Kidney tubule cell (primary cell): ENCODE data around the gene EFCAB9.
"Not testable (repeated sequence)": the region's sequence is repeated elsewhere in the genome, so short reads cannot be mapped to it uniquely, and the experiment has no call there.

Source experiments
- DNase-seq: peaks from one replicate; pipeline ENCODE4 v3.0.0-alpha.2; 2018; ENCODE audit warnings: low spot score

The EFCAB9 gene

DNA sequence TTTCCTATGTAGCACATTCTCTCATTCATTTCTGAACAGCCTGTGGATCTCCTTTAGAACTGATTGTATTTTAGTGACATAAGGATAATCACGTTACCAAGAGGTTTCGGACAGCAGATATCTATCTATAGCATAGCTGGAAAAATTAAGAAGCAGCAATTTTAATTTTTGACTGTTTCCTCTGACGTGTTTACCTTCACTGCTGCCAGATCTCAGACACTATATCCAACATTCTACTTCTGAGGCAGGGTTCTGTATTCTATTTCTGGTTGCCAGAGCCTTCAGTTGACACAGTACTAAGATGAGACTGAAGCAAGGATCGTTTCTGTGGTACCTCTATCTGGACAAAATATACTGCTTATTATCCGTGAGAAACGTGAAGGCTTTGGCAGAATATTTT is at the start of gene EFCAB9:
TSS of gene EFCAB9 (plus strand) at position 301 of the 400 bp plus-strand sequence. CDS start at position 302, 1 bp downstream.
- no peak for DNase-seq

DNA sequence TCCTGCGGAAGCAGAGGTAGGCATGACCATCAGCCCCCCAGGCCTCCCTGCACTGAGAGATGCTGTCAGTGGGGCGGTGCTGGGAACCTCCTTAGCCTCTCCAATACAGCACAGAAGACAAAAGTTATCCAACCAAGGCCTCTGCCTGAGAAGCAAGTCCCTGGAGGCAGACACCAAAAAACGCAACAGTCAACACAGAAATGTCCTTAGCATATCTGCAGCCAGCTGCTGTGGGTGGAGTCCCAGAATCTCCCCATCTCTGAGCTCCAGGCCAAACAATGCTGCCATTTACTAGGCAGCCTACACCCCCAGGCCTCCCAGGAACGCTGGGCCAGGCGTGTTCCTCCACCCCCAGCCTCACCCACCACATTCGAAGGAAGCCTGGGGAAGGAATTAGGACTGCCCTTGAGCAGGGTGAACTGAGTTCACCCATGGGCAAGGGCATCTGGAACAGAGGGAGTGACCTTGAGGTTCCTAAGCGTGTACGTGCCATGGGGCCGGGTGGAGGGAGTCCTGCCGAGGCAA is 49.6 kb upstream of the EFCAB9 start:
- DNase-seq = no peak

DNA sequence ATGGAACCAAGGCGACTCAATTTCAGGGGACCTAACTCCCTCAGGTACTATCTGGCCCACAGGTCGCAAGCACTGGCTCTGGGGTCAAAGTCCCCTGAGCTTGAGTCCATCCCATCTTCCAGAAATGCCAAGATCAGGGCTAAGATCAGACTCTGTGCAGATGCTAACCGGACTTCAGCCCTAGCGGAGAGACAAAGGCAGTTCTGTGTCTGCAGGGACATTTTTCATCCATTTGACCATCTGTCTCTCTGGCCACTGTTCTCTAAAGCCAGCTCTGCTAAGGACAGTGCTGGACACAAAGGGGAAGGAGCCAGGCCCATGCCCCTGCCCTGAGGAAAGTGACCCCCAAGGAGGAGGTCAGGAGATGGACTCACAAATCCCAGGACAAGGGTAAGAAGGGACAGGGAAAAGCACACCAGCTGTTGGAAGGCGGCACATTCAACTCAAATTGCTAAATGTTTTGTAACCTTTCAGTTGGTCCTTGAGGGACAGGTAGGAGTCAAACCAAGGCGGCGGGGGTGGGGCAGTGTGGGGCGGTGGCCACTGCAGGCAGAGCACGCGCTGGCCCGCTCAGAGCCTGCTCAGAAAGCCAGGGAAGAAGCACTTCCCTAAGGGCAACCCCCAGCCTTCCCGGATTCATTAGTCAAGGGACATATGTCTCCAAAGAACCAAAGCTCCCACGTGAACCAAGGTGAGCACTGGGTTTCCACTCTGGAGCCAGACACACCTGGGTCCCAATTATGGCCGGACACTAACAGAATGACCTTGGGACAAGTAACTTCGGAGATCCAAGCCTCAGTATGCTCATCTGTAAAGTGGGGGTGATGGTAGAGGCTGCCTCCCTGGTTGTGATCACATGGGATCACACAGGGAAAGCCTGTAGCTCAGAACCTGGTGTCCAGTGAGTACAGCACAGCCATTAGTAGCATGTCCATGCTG is 48.8 kb upstream of the EFCAB9 start:
- no peak for DNase-seq

DNA sequence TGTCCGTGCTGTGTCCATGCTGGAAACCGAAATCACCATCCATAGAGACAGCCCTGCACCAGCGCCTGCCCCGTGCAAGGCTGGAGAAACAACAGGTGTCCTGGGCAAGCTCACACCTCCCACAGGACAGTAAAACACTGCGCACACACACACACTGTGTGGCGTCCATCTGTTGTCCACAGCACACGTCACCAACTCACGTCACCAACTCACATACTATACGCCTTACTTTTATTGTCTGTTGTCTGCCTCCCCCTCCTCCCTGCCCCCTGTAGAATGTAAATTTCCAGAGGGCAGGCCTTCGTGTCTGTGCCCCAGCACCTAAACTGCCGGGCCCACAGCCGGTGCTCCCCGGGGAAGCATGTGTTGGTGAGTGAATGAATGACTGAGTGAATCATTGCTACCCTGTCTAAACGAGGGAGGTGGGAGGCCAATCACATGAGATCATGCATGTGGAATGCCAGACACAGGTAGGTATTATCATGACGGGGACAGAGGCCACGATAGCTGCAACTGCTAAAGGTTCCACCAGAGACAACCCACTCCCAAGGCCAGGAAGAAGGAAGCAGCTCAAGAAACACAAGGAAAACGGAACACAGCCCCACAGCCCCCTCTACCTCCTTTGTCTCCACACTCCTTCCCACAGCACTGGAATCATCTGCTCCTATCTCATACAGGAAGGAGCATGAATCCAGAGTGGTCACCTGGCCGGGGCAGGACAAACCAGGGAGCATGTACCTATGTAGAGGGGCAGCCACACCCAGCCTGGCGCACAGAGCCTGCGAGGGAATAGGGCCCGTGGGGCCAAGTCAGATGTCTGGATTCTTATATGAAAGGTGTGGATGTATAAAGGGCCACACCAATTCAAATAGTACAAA is 47.9 kb upstream of the EFCAB9 start:
- peak; percentile 81 for DNase-seq

DNA sequence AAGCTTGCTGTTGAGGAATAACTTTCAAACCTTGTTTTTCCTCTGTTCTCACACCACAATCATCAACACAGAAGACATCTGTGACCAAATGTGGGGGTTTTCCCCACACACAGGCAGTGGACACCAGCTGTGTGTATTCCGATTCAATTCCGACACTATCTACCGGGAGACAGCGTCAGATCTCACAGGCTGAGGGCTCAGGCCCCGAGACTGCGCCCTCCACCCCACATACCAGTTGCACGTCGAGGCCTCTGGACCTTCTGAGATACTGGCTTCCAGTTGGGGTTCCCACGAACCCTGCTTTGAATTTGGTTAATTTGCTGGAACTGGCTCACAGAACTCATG is 47.3 kb upstream of the EFCAB9 start:
- no peak for DNase-seq

DNA sequence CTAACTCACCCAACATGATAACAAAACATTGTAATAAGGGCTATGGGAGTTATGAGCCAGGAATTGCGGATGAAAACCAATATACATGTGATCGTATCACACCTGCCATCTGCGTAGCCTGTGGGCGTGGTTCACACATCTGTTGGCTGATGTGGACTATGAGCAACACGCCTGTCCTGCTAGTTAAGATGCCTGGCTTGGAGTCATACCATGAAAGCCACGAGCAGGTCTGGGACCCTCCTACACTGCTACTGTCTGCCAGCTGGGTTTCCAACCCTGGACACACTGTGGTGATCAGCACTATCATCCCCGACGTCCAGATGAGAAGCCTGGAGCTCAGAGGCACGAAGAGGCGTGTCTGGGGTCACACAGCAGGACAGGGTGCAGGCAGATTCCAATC is 46.1 kb upstream of the EFCAB9 start:
- no peak for DNase-seq

DNA sequence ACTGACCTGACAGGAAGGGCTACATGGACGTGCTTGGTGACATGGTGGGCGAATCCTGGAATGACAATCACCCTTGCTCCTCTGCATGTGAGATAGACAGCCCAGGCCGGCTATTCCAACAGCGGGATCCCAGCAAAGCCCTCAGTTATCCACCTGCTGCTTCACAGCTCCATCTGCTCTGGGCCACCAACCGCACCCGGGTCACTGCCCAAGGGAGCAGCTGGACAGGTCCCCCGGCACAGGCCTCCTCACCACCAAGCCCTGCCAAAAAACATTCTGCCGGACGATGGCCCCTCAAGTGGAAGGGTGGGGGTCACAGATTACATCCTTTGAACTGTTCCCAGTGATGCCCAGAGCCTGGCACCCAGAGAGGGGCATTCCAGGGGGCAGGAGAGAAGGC is 45.6 kb upstream of the EFCAB9 start:
- DNase-seq = no peak

DNA sequence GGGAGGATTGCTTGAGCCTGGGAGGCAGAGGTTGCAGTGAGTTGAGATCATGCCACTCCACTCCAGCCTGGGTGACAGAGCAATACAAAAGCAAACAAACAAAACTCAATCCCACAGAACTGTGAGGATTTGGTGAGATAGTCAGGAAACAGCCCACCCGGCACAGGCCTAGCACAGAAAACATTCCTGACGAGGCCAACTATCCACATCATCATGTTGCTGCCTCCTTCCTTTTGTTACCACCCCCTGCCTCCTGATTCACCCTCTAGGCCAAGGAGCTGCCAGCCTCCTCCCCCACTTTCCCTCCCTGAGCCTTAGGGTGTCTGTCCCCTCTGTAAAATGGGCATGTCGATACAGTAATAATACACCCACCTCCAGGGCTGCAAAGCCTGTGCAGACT is 44.9 kb upstream of the EFCAB9 start:
- peak; percentile 19 for DNase-seq

DNA sequence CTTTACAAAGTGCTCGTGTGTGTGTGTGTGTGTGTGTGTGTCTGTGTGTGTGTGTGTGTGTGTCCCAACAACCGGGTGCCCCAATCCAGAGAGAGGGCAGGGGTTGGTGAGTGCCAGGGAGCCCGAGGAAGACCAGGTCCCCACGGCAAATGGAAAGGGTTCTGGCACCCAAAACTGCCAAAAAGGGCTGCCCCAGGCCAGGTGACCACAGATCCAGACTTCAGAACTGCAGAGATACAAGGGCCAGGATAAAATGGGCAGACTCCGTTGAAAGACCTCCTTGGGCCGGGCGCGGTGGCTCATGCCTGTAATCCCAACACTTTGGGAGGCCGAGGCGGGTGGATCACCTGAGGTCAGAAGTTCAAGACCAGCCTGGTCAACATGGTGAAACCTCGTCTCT is 44.5 kb upstream of the EFCAB9 start:
- DNase-seq = not testable (repeated sequence)

DNA sequence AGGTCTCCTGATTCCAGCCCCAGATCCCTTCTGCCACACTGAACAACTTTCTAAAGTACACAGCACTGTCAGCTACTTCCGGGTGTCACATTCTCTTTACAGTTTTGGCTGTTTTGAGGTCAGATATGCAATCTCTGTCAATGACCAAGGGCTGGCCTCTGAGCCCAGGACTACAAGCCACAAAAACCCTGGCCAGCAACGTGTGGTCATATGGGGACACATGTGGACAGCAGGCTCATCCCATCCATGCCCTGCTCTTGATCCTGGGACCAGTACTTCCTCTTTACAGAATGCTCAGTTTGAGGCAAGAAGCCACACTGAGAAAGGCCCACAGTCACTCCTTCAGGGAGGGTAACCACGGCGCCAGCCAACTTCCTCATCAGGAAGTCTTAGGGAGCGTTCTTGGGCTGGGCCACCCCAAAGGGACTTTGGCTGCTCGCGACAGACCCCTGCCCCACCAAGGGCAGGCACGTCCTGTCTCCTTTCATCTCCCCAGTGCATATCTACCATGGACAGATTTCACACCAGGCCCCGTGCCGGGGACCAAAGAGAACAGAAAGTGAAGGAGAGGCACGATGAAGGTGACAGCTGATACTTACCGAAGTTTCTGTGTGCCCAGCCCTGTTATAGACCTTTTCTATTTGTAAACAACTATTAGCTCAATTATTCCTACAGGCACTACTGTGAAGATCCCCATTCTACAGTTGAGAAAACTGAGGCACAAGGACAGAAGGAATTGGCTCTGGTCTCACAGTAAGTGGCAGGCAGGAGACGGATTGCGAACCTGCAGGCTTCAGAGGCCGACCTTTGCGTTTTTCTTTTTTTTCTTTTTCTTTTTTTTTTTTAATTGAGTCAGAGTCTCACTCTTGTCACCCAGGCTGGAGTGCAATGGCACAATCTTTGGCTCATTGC is 43.2 kb upstream of the EFCAB9 start:
- DNase-seq = no peak

DNA sequence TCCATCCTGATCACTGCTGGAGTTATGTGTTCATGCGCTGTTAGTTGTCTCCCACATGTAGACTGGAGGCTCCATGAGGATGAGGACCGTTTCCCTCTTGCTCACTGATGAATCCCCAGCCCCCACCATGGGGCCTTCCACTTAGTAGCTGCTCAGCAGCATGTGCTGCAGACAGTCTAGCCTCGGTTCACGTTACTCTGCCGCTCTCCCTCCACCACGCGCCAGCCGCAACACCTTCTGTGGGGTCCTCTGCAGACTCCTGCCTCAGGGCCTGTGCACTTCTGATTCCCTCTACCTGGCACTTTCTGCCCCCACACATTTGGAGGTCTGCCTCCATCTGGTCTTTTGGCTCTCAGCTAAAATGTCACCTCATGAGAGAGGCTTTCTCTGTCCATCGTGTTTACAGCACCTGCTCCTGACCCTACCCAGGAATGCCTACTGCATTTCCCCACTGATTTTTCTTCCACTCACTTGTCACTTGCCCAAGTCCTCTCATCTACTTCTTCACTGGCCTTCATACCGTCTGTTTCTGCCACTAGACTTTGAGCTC is 42.2 kb upstream of the EFCAB9 start:
- no peak for DNase-seq

DNA sequence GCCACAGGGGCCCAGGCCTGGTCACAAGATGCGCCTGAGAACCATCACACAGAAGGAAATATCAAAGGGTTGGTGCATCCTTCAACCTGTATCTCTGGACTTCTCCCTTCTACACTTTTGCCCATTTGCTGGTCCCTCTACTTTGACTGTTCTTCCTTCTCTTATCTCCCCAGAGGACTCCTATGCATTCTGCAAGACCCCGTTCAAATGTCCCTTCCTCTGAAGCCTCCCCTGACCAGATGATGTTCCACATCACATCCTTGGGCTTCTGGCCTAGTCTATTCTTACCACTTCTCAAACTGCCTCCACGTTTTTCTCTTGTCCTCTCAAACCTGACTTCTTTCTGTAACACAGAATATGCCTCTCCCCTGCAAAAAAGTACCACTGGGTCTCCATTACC is 40.3 kb upstream of the EFCAB9 start:
- DNase-seq = no peak

DNA sequence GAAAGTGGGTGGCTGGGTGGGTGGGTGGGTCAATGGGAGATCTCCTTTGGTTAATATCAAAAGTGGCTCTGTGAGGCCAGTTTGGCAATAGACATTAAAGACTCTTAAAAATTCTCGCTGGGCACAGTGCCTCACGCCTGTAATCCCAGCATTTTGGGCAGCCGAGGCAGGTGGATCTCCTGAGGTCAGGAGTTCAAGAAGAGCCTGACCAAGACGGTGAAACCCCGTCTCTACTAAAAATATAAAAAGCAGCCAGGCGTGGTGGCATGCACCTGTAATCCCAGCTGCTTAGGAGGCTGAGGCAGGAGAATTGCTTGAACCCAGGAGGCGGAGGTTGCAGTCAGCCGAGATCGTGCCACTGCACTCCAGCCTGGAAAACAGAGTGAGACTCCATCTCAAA is 38.9 kb upstream of the EFCAB9 start:
- not testable (repeated sequence) for DNase-seq

DNA sequence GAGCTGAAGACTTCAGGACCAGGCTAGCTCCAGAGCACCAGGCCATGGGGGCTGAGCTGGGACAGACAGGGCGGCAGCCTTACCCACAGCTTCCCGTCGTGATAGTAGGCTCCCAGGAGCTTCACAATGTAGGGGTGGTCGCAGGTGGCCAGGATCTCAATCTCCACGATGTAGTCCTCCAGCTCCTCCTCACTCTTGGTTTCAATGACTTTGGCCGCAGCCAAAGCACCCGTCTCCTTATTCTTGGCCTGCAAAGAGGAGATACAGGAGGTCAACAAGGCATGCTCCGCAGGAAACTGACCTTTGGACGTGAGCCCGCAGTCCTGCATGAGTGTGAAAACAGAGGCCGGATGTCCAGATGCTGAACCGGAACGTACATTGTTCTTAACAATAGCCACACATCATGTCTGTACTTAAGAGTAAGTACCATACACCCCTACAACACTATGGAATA is 37.4 kb upstream of the EFCAB9 start:
- DNase-seq = no peak

DNA sequence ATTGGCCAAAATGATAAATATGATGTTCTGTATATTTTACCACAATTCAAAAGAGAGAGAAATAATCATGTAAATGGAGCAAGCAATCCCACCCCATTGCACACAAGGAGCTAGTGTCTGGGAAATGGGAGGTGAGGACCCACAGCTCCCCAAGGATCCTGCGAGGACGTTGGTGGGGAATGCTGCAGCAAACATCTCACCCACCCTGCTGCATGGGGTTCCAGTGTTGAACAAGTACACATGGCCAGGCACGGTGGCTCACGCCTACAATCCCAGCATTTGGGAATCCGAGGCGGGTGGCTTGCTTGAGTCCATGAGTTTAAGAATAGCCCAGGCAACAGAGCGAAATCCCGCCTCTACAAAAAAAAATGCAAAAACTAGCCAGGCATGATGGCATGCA is 35.0 kb upstream of the EFCAB9 start:
- DNase-seq = no peak

DNA sequence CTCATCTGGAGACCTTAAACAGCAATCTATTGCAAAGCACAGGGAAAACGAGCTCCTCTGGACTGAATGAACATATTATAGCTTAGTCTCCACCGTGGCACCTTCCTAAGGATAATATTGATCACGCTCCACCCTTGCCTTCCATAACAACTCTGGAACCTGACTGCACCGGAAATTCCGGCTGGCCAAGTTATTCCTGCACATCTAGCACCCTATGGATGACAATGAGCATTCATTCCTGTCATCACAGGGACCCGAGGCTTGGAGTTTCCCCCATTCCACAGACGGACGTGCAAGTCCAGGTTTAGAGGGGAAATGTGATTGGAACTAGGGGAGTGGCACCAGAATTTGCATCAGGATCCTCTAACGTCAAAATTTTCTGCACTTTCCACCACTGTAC is 33.5 kb upstream of the EFCAB9 start:
- DNase-seq = no peak

DNA sequence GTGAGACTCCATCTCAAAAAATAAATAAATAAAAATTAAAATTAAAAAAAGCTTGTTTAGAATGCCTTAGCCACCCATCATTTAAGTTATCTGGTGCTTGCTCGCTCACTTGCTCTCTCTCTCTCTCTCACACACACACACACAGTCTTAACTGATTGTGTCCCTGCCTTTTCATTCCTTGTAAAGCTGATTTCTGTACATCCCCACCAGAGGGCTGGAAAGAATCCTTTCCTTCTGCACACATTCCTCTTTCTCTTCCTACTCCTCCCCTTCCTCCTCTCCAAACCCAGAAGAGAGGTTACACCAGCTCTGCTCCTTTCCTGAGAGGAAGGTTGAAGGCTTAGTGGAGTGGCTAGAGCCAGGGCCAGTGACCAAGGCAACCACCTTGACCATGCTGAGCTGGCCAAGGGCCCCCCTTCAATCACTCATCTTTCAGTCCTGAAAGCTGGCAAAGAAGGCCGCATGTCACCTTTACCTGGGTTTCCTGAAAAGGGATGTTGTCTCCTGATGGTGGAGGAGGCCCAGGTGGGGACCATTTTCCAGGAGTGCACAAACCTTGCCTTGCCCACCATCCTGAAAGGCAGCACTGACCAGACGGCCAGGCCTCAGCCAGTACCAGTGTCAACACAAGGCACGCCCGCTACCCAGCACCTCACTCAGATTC is 31.5 kb upstream of the EFCAB9 start:
- DNase-seq = no peak

DNA sequence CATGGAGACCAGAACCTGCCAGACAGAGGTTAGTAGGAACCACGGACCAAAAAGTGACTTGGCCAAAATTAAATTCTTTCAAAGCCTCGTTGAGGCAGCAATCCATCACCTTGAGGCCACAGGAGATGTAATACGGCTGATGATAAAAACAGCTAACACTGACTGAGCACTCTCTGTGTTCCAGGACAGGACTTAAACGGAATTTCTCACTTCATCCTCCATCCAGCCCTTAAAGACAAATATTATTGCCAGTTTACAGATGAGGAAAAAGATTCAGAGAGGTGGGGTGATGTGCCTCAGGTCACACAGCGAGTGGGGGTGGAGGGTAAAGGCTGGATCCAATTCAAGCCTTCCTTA is 31.0 kb upstream of the EFCAB9 start:
- DNase-seq = no peak

DNA sequence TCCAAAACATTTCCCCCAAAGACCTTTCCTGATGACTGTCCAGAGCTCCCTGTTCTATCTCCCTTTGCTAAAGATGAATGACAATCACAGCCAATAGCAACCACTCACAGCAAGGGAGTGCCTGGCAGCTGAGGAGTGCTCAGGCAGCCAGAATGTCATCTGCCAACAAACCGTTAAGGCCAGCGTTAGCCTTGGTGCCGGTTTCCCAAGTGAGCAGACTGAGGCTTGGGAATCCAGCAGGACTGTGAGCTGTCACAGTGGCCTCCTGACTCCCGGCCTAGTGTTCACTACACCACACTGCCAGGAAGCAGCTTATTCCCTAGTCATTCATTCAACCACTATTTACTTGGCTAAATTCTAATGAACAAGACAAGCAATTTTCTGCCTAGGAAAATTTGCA is 30.6 kb upstream of the EFCAB9 start:
- DNase-seq = no peak

DNA sequence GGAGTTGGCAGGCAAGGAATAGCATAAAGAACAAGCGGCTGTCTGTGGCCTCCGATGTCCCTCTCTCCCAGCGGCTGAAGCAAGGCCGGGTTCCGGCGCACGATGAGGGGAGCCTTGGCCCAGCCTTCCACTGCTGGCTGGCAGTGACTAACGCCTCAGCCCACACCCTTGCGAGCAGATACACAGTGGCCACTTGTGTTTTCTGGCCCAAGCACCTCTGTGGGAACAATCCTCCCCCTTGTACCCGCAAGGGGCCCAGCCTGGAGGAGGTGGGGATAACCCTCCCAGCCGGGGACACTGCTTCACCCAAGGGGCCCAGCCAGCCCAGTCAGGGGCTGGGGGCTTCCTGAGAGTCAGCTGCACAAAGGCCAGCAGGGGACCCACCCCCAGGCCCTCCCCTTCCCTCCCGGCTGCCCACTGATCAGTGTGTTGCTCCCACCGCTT is 29.2 kb upstream of the EFCAB9 start:
- DNase-seq = no peak

DNA sequence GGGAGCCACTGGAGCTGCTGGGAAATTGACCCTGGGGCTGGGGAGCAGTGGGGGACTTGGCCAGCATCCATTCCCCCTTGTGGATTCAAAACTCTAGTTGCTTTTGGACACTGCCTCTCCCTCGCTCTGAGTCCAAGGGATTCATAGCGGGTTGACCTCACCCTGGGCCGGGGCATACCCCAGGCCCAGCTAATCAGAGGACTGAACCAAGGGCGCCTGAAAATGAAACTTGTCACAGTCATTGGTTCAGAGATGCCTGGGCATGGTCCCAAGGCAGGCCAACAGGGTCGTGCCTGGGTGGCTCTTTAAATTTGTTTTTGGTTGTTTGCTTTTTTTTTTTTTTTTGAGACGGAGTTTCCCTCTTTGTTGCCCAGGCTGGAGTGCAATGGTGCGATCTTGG is 28.5 kb upstream of the EFCAB9 start:
- no peak for DNase-seq
